Progenitor cell of endocrine pancreas (in vitro differentiated cells): ENCODE measurements around the gene TNP1. TPM values are rescaled to one million over a fixed set of nuclear protein-coding genes. Genes with fewer than 3 reads are reported as not detected.

Source experiments
- DNase-seq: peaks from one replicate; pipeline ENCODE4 v3.0.0; 2021; ENCODE audit warnings: low spot score; ENCODE audit not compliant: unreplicated experiment
- H3K27ac Mint-ChIP-seq: 2 replicates; pipeline ENCODE4 v1.8.0; 2021; ENCODE audit warnings: mild to moderate bottlenecking, moderate library complexity, mixed read lengths
- H3K27me3 Mint-ChIP-seq: 2 replicates; pipeline ENCODE4 v1.8.0; 2021; ENCODE audit warnings: mixed read lengths
- H3K36me3 Mint-ChIP-seq: 2 replicates; pipeline ENCODE4 v1.8.0; 2022; ENCODE audit warnings: mixed read lengths; ENCODE audit not compliant: insufficient read depth
- H3K4me1 Mint-ChIP-seq: 2 replicates; pipeline ENCODE4 v1.8.0; 2021; ENCODE audit warnings: low read depth, mixed read lengths
- H3K4me3 Mint-ChIP-seq: 2 replicates; pipeline ENCODE4 v1.8.0; 2021; ENCODE audit warnings: low read depth, mild to moderate bottlenecking, moderate library complexity, mixed read lengths
- H3K9me3 Mint-ChIP-seq: 2 replicates; pipeline ENCODE4 v1.8.0; 2021; ENCODE audit warnings: low read depth, mixed read lengths
- CTCF ChIP-seq: fragments of 200-600 bp; sonication (generic); IDR thresholded peaks from one replicate; pipeline ENCODE4 v1.5.0; 2021; ENCODE audit warnings: antibody characterized with exemption, mild to moderate bottlenecking; ENCODE audit not compliant: unreplicated experiment
- total RNA-seq: library from RNA; stranded (reverse); gene quantifications from 2 replicates; pipeline ENCODE4 v1.2.1, GENCODE V29; 2021

The TNP1 gene
- total RNA-seq, 1 donor from 2014 or later: 1.1 TPM

GRCh38 chr2:216820709-216821108, 39.2 kb downstream of the TNP1 start:
- Mint-ChIP-seq H3K27ac (no peak overlapping the region), H3K36me3 (no peaks in the 10 kb centered on the region), H3K4me1 (no peaks in the 10 kb centered on the region), H3K4me3 (no peak overlapping the region), H3K27me3 (no peaks in the 10 kb centered on the region), H3K9me3 (no peaks in the 10 kb centered on the region)
- no peak for DNase-seq
- no peak for TF ChIP-seq CTCF

- H3K4me3 Mint-ChIP-seq: no peak overlapping the region
- H3K4me1 Mint-ChIP-seq: no peaks in the 10 kb centered on the region
These were observed 40.1 kb downstream of the TNP1 start for GRCh38 chr2:216819766-216820165.

DNA sequence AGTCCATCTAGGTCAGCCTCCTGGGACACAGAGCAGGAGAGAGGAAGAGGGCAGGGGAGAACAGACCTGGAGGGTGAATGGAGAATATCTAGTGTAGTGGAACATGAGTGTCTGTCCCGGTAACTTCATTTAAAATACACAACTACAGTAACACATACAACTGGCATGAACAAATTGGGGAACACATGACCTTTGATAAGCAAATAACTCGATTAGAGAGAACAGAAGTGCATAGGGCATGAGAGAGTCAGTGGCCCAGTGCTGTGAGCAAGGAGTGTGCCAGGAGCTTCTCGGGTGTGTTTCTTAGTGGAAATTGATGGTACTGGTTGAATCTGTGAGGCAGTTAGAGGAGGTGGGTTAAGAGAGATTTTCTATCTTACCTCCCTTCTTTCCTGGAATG, 40.8 kb downstream of the TNP1 start:
- H3K27me3 Mint-ChIP-seq: no peaks in the 10 kb centered on the region
- DNase-seq: no peak
- no peak overlapping the region for H3K27ac Mint-ChIP-seq
- H3K36me3 Mint-ChIP-seq: no peaks in the 10 kb centered on the region
- H3K4me1 Mint-ChIP-seq: no peaks in the 10 kb centered on the region
- no peak overlapping the region for H3K4me3 Mint-ChIP-seq
- H3K9me3 Mint-ChIP-seq: no peaks in the 10 kb centered on the region
- TF ChIP-seq CTCF: no peak

More at GRCh38 chr2:216819766-216820165, 40.1 kb downstream of the TNP1 start:
- H3K27me3 Mint-ChIP-seq: no peaks in the 10 kb centered on the region
- DNase-seq: no peak
- no peak overlapping the region for H3K27ac Mint-ChIP-seq
- H3K9me3 Mint-ChIP-seq: no peaks in the 10 kb centered on the region
- H3K36me3 Mint-ChIP-seq: no peaks in the 10 kb centered on the region
- TF ChIP-seq CTCF: no peak

GRCh38 chr2:216810399-216811160, 49.3 kb downstream of the TNP1 start:
- DNase-seq: no peak
- H3K27ac Mint-ChIP-seq: no peak overlapping the region
- H3K27me3 Mint-ChIP-seq: no peaks in the 10 kb centered on the region
- H3K4me3 Mint-ChIP-seq: no peak overlapping the region
- no peaks in the 10 kb centered on the region for H3K4me1 Mint-ChIP-seq
- no peaks in the 10 kb centered on the region for H3K36me3 Mint-ChIP-seq
- no peak for TF ChIP-seq CTCF
- H3K9me3 Mint-ChIP-seq: no peaks in the 10 kb centered on the region

Other genes with a start within 250 kb of the TNP1 start
- 249 and 274 TPM in 2 replicates for gene IGFBP2, start 226.6 kb downstream of the TNP1 start, total RNA-seq
- gene IGFBP5, start 164.5 kb downstream of the TNP1 start, total RNA-seq: 73.9 and 75.3 TPM in 2 replicates